GM18907 (cell line): ENCODE data around the gene USP9X.
"Not testable (repeated sequence)": the region's sequence is repeated elsewhere in the genome, so short reads cannot be mapped to it uniquely, and the experiment has no call there.

Source experiments
- ATAC-seq: cut with Tn5 transposase; IDR thresholded peaks from one replicate; pipeline ENCODE4 v1.9.1; 2021; ENCODE audit warnings: mild to moderate bottlenecking, moderate library complexity; ENCODE audit not compliant: unreplicated experiment

USP9X gene

DNA sequence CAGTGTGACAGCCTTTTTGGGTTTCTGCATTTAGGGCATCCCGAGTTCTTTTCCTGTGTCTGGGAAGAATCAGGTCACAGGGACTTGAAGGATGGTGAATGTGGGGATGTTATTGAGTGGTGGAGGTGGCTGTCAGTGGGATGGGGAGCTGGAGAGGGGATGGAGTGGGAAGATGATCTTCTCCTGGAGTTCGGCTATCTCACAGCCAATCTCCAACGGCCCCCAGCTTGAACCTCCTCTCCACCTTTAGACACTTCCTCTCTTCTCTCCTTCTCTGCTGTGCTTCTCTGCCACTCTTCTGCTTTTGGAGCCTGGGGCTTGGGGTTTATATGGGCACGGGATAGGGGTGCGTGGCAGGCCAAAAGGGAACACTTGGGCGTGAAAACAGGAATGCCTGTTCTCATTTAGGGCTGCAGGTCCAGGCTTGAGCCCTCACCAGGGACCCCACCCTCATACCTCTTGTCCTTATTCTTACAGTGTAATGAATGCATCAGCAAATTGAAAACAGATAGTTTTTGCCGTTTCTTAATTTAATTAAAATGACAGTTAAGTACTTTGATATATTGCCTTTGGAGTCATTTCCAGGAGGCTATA is 37.5 kb downstream of the USP9X start:
- no peak for ATAC-seq

DNA sequence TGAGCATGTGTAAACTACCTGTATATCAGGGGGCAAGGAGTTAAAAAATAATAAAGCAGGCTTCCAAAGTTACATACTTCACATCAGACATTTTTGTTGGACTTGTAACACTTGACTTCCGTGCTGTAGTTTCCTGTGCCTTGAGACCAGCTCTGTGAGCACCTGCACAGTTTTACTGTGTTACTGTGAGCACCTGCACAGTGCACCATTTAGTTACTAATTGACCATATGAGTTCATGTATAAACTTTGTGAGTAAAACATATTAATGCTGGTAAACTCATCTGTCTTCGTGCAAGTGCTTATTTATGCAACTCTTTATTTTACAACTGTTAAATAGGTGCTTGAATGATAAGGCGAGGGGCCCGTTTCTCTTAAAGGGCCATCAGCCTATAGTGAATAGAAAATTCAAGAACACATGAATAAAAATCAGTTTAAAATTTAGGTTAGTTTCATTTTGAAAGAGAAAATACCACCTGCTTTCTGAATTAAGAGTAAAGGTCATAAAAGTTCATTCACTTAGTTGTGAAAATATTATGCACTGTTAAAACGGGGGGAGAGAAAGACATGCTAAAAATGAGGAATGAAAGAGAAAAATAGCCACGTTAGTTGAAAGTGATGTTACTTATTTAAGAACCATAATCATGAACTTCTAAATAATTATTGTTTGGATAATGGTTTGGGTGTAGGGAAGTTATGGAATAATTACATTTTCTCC is 42.4 kb downstream of the USP9X start:
- peak; percentile 80 for ATAC-seq

DNA sequence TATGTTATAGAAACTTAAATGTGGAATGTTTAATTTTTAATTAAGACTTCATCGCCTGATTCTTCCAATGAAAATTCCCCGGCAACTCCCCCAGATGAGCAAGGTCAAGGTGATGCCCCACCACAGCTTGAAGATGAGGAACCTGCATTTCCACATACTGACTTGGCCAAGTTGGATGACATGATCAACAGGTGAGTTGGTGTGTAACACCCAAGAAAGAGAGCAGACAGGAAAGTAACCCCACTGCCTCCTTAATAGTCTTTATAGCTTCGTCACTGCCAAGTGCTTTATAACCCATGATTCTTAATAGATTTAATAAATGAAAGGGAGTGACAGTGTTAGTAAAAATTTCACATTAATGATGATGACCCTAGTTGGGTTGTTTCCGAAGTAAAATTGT is 43.7 kb downstream of the USP9X start:
- no peak for ATAC-seq

DNA sequence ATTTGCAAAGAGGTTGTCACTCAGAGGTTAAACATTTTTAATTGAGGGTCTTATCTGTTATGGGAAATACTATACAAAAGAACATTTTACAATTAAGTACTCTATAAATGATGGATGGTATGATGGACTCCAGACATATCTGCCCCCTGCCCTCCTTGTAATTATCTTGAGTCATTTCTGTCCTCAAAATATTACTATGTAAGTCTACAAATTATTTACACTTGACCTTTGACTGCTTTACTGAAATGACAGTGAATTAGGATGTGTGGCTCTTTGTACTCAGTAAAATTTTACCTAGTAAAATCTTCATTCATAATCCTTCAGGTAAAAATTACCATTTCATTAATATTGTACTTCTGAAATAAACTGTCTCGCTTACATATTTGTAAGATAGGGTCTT is 46.5 kb downstream of the USP9X start:
- no peak for ATAC-seq

DNA sequence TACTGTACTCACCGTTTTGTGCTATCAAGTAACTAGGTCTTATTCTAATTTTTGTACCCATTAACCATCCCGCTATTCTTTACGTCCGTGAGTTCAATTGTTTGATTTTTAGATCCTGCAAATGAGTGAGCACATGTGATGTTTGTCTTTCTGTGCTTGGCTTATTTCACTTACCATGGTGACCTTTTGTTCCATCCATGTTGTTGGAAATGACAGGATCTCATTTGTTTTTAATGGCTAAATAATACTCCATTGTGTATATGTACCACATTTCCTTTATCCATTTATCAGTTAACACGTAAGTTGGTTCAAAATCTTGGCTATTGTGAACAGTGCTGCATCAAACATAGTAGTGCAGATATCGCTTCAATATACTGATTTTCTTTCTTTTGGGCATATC is 48.3 kb downstream of the USP9X start:
- no peak for ATAC-seq

DNA sequence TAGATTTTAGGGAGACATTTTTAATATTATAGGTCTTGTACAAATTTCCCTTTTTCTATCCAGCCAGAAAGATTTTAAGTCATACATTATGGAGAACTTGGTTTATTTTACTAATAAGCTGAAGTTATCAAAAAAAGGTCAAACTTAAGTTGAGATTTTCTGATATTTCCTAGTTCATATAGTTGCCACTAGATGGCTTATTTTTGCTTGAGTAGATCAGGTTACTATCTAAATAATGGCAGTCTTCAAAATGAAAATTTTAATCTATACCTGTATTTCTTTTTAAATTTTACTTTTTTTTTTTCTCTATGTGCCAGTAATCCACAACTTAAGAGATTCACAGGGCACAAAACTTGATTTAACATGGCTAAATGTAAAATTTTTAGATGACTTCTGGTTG is 52.3 kb downstream of the USP9X start:
- ATAC-seq, result no peak

DNA sequence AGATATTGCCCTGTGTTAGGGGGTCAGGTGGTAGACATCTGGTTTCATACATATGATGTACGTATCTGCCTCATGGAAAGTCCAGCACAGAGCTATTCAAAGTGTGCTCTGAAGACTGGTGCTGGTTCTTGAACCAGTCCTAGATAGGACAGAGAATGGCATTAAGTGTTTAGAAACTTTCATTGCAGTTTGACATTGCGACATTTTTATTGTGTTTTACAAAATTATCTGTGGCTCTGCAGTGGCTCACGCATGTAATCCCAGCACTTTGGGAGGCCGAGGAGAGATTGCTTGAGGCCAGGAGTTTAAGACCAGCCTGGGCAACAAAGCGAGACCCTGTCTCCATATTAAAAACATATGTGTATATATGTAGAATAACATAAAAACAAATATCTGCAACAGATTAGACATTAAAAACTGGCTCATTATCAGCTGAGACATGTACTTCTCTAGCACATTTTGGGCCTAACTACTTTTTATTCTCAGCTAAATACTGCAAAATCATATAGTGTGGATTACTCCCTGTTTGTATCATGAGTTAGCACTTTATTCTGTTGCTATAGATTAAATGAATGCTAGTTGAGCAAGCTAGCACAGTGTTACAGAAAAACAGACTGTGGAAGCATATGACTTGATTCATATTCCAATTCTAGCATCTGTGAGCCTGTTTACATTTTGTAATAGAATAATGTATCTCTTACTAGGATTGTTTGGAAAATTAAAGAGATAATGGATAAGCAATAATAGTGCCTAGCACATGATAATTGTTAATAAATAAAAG is 57.1 kb downstream of the USP9X start:
- no peak for ATAC-seq

DNA sequence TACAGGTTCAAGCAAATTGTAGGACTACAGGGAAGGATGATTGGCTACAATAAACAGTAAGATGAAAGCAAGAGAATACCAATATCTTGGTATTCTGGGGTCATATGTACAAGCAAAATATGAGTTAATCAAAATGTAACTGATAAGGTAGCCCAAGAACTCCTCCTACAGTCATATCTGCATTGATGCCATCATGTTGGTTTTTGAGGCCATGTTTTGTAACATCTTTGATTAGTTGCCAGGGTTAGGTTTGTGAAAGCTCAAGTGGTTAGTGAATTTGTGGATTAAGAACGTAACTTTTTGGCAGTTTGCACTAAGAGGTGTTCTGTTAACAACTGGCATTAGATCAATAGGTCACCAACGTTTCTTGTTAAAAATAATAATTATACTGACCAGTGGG is 59.6 kb downstream of the USP9X start:
- no peak for ATAC-seq

DNA sequence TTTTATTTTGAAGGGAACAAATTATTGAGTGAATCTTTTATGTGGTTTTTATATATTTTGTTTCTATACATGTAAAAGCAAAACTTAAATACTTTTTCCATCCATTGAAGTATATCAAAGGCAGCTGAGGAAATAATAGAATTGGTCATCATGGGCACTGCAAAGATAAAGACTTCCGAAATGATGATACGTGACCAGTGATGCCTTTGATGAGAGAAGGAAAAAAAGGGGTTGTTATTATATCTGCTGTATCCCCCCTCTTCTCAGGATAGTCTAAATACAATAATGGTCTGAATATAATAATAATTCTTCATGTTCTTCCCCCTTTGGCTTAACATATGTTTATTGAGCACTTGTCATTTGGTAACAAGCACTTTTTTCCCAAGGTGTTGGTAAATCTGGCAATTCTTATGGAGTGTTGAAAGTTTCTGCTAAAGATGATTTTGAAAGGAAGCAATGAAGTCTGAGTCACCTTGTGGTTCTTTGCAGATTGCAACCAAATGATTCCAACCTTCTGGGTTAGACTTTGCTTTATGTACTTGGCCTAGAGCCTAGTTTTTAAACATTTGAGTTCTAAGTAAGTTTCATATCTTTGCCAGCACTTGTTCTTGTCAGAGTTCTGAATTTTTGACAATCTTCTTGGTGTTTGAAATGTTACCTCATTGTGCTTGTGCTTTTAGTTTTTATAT is 60.8 kb downstream of the USP9X start:
- ATAC-seq, result no peak

DNA sequence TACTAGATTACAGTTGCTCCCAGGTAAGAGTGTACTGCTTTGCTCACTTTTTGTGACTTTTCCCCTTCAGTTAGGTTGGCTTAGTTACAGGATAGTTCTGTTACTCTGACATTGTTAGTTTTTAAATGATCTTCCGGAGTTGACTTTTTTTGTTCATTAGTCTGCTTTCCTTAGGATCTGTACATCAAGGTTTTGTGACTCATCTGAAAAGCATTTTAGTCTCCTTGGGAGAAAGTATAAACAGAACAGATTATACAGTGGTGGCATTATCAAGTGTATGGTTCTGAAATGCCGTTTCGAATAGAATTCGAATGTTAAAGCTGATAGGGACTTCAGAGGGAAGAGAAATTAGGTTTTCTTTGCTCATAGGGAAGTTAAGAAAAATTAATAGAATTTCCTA is 63.3 kb downstream of the USP9X start:
- ATAC-seq, result no peak

DNA sequence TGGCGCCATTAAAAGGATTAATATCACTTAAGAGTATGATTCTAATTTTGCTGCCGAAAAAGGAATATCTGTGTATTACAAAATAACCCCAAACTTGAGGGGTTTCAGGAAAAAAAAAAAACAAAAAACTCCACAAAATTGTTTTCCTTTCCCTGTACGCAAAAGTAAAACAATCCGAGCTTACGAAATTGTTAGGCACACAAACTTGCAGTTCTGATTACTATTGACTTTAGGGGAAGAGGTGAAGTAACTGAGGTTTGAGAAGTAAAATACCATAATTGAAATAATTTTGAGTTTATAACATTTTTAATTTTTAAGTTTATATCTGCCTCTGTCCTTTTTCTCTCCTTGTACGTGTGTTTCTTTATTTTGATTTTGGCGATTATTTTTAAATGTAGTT is 64.8 kb downstream of the USP9X start:
- no peak for ATAC-seq

DNA sequence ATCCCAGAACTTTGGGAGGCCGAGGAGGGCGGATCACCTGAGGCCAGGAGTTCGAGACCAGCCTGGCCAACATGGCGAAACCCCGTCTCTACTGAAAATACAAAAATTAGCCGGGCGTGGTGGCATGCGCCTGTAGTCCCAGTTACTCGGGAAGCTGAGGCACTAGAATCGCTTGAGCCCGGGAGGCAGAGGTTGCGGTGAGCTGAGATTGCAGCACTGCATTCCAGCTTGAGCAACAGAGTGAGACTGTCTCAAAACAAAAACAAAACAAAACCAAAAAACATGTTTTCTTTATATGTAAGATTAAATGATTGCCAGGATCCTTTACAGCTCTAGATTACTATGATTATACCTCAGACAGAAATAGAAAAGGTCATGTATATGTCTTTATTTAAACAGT is 66.5 kb downstream of the USP9X start:
- ATAC-seq, result not testable (repeated sequence)

DNA sequence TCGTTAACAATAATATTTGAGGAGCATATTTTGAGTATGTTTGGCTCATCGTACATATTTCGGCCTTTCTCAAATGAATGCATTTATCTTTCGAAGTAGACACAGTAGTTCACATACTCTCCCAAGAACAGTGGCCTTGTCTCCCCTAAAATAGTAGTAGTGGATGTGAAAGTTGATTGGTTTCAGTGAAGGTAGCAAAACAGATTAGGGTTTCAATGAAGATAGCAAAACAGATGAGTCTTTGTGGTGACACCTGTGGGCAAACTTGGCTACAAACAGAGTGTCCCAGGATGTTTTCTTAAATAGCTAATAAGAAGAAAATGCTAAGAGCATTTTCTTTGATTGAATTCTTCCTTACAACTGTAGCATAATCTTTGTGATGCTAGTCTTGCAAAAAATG is 67.0 kb downstream of the USP9X start:
- no peak for ATAC-seq

DNA sequence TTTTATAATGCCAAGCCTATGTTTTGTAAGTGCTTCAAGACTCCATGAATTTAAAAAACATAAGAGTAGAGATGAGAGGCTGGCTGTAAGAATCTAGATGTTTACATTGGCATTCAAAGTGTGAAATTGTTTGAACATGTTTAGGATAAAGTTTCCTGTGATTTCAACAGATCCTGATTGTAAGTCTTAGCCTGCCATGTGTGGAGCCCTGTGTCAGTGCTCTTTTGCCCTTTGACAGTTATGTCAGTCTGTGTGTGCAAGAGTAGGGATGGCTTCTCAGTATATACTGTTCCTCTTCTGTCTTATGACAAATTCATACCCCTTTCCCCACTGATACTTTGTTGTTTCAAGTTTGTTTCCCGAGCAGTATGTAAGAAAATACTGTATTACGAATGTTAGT is 68.2 kb downstream of the USP9X start:
- no peak for ATAC-seq

DNA sequence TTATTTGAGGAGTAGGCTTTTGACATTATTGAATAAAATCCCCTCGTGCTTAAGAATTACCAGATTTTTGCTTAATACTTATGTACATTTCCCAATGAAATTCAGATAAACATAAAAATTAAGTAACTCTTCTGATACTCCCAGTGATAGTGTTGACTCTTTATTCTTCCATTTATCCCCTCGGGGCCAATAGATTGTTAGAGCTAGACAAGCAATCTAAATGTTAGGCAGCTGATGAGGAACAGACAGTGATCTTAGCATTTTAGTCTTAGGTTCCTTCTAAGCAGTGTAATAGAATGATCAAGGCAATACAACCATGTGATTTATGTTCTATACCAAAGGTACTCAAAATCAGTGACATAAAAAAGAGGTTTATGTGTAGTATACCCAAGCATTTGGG is 68.7 kb downstream of the USP9X start:
- no peak for ATAC-seq

DNA sequence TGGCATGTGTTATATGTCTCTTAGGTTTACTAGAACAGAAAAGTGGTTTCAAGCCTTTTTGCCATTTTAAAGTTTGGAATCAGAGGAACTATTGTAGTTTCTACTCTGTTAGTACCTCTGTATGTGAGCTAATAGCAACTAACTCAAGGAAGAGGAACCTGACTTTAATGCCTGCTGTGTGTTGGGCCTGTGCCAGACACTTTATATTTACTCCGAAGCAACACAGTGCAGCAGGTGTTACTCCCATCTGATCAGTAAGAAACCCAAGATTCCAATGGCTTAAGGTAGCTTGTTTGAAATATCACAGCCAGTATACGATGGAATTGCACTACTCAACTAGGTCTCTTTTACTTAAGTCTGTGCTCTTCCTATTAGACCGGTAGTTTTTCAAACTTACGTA is 79.2 kb downstream of the USP9X start:
- ATAC-seq, result no peak

DNA sequence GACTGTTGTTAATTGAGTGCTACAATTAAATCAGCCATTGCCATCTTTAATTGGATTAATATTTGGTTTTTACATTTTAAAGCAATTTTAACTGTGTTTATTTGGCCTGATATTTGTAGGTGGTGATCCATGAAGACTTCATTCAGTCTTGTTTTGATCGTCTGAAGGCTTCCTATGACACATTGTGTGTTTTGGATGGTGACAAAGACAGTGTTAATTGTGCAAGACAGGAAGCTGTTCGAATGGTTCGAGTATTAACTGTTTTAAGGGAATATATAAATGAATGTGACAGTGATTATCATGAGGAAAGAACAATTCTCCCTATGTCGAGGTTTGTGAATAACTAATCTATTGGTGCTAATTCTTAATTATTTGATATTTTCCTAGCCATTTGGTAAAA is 82.6 kb downstream of the USP9X start:
- ATAC-seq, result no peak

DNA sequence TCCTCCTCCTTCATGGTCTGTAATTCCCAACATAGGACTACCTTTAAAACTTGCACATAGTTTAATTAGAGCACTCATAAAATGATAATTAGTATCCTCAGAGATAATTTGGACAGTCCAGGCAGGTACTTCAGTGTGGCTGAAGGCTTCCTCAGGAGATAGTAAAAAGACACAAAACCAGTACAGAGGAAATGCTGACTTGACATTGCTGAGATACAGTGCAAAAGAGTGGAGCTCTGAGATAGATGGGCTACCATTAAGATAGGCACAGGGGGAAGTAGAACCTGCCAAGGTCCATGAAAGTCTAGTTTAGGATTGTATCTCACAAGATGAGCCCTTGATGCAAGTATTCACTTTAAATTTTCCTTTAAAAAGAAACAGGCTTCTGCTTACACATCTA is 91.0 kb downstream of the USP9X start:
- no peak for ATAC-seq

DNA sequence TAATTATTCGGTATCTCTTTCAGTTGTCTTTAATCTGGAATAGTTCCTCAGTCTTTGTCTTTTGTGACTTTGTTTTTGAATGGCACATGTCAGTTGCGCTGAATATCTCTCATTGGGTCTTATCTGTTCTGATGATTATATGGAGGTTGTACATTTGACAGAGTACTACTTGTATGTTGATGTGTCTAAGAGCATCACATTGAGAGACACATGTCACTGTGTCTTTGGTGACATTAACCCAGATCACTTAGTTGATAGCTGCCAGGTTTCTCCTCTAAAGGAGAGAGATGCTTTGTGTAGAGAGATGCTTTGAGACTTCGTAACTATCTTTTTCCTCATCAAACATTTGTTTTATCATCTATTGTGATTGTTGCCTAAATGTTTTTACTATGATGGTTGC is 92.1 kb downstream of the USP9X start:
- ATAC-seq, result no peak

DNA sequence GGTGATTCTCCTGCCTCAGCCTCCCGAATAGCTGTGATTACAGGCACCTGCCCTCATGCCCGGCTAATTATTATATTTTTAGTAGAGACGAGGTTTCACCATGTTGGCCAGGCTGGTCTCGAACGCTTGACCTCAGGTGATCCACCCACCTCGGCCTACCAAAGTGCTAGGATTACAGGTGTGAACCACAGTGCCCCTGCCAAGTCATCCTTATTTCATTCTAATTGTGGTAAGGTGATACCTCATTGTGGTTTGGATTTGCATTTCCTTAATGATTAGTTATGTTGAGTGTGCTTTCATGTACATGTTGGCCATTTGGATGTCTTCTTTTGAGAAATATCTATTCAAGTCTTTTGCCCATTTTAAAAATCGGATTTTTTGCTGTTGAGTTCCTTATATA is 93.0 kb downstream of the USP9X start:
- peak; percentile 39 for ATAC-seq

DNA sequence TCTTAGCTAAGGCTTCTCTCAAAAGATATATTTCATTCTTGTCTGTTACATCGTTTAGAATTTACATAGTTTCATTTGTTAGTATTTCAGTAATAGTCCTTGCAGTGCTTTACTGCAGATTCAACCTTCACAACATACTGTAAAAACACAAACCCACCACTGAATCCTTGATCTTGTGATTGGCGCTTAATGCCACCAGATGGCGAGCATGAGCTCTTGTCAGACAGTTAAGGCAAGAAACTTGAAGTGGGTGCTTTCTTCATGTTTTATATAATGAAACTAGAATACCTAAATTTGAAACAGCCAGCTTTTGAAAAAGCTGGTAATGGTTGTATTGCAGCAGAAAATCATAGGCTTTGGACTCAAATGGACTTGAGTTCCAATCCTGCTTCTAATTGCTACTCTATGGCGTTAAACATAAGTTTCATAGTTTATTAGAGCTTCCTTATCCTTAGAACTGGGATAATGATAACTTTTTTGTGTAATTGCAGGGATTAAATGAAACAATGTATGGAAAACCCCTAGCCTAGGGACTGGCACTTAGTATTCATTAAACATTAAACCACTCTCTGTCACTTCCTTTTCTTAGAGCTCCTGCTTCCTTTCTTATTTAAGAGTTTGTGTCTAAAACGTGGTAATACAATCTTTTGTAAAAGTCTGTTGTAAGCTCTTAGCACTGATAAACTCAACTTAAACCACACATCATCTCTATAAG is 95.1 kb downstream of the USP9X start:
- ATAC-seq, result peak; percentile 65
